NT2/D1 (cell line): ENCODE data around the gene CHN1.

Experiments
- SUZ12 ChIP-seq: IDR thresholded peaks from 2 replicates; pipeline ENCODE4 v1.6.1; 2011; ENCODE audit not compliant: insufficient read length, insufficient read depth; ENCODE audit errors: extremely low read depth
- YY1 ChIP-seq: IDR thresholded peaks from 2 replicates; pipeline ENCODE4 v1.6.1; 2011; ENCODE audit not compliant: insufficient read length, insufficient read depth
- ZNF274 ChIP-seq: IDR thresholded peaks from 2 replicates; pipeline ENCODE4 v1.6.1; 2011; ENCODE audit warnings: mild to moderate bottlenecking, low read depth, low read length

- TF ChIP-seq ZNF274 = no peak
- TF ChIP-seq YY1 = no peak
- no peak for TF ChIP-seq SUZ12
These were observed 134.4 kb downstream of the CHN1 start for GRCh38 chr2:174870787-174871186.
